ENCODE data around the gene KRT32.

- TF ChIP-seq SIN3A (IDR thresholded peaks at IDR 0.05; ENCODE audit: borderline replicate concordance, insufficient read depth, low read length) (no peak), POLR2AphosphoS5 (IDR thresholded peaks at IDR 0.05; ENCODE audit: low read depth, low read length) (no peak)
These were observed 49.1 kb upstream of the KRT32 start for GRCh38 chr17:41516147-41516829.
